ENCODE data around the gene SOX6.

The SOX6 gene

GRCh38 chr11:16312233-16312765 is 44.0 kb downstream of the SOX6 start:
- DNase-seq, result no peak

GRCh38 chr11:16311831-16312230 is 44.5 kb downstream of the SOX6 start:
- no peak for DNase-seq

- DNase-seq, result no peak
Observed at GRCh38 chr11:16310943-16311342, 45.4 kb downstream of the SOX6 start.

- DNase-seq, result no peak
Observed at GRCh38 chr11:16309226-16309625, 47.1 kb downstream of the SOX6 start.

- DNase-seq, result no peak
Observed at GRCh38 chr11:16301462-16301861, 54.9 kb downstream of the SOX6 start.

GRCh38 chr11:16299884-16300782 is 56.2 kb downstream of the SOX6 start:
- DNase-seq, result no peak

GRCh38 chr11:16299390-16299789 is 57.0 kb downstream of the SOX6 start:
- DNase-seq, result no peak

GRCh38 chr11:16297332-16297731 is 59.0 kb downstream of the SOX6 start:
- peak; percentile 71 for DNase-seq

- DNase-seq, result no peak
Observed at GRCh38 chr11:16296273-16296672, 60.1 kb downstream of the SOX6 start.

GRCh38 chr11:16295592-16295991 is 60.8 kb downstream of the SOX6 start:
- no peak for DNase-seq

GRCh38 chr11:16293204-16293681 is 63.1 kb downstream of the SOX6 start:
- DNase-seq, result peak; percentile 7

GRCh38 chr11:16292167-16292859 is 64.0 kb downstream of the SOX6 start:
- no peak for DNase-seq

GRCh38 chr11:16291729-16292128 is 64.6 kb downstream of the SOX6 start:
- peak; percentile 3 for DNase-seq

- DNase-seq, result no peak
Observed at GRCh38 chr11:16289541-16289940, 66.8 kb downstream of the SOX6 start.

GRCh38 chr11:16287630-16288280 is 68.6 kb downstream of the SOX6 start:
- no peak for DNase-seq

GRCh38 chr11:16286095-16286494 is 70.3 kb downstream of the SOX6 start:
- no peak for DNase-seq

GRCh38 chr11:16280256-16280682 is 76.1 kb downstream of the SOX6 start:
- DNase-seq, result peak; percentile 83

- no peak for DNase-seq
Observed at GRCh38 chr11:16279524-16279923, 76.8 kb downstream of the SOX6 start.

GRCh38 chr11:16278979-16279378 is 77.4 kb downstream of the SOX6 start:
- DNase-seq, result no peak

GRCh38 chr11:16278273-16278672 is 78.1 kb downstream of the SOX6 start:
- no peak for DNase-seq

- DNase-seq, result no peak
Observed at GRCh38 chr11:16276251-16276650, 80.1 kb downstream of the SOX6 start.

- no peak for DNase-seq
Observed at GRCh38 chr11:16271258-16271657, 85.1 kb downstream of the SOX6 start.

- no peak for DNase-seq
Observed at GRCh38 chr11:16266021-16266420, 90.3 kb downstream of the SOX6 start.

Measured in hematopoietic multipotent progenitor cell treated with erythropoietin and hydrocortisone succinate and interleukin-3 and kit ligand, for 4 days (in vitro differentiated cells).